ENCODE measurements around the gene BOK.
"Not testable (repeated sequence)": the region's sequence is repeated elsewhere in the genome, so short reads cannot be mapped to it uniquely, and the experiment has no call there.

BOK gene

DNA sequence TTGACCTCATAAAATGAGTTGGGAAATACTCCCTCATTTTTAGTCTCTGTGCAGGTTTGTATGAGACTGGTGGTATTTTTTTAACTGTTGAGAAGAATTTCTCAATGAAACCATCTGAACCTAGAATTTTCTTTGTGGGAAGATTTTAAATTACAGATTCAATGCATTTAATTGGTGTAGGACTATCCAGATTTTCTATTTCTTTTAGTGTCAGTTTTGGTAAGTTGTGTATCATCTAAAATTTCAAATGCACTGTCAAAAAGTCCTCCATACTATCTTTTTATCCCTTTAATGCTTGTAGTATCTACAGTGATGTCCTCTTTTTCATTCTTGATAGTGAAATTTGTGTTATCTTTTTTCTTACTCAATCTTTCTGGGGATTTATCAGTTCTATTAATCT is 1.8 kb upstream of the BOK start:
- no peak for DNase-seq (ENCODE audit: low read depth)

DNA sequence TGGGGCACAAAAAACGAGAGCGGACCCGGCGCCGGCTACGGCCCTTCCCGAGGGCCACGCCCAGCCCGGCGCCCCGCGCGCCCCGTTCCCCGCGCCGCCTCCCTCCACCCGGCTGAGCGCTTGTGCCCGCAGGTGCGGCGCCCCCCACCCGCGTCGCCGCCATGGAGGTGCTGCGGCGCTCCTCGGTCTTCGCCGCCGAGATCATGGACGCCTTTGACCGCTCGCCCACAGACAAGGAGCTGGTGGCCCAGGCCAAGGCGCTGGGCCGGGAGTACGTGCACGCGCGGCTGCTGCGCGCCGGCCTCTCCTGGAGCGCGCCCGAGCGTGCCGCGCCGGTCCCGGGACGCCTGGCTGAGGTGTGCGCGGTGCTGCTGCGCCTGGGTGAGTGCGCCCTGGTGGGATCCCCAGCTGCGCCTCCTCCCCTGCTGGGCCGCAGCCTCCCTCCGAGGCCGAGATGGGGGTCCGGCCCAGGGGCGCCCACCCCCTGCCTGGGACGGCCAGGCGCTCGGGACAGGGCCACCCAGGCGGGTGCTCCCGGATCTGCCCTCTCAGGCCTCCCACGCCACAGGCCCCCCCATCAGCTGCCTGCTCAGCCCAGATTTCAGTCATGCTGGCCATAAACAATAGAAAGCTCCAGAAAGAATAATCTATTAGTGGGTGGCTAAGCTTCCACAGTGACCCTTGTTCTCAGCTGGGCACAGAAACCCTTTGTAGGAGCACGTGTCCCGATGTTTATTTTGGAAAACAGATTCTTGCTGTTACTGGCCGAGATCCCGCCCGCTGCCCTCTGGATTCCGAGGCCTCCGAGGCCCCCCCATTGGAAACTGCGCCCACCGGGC is 997 bp downstream of the BOK start:
- no peak for DNase-seq (ENCODE audit: low read depth)

DNA sequence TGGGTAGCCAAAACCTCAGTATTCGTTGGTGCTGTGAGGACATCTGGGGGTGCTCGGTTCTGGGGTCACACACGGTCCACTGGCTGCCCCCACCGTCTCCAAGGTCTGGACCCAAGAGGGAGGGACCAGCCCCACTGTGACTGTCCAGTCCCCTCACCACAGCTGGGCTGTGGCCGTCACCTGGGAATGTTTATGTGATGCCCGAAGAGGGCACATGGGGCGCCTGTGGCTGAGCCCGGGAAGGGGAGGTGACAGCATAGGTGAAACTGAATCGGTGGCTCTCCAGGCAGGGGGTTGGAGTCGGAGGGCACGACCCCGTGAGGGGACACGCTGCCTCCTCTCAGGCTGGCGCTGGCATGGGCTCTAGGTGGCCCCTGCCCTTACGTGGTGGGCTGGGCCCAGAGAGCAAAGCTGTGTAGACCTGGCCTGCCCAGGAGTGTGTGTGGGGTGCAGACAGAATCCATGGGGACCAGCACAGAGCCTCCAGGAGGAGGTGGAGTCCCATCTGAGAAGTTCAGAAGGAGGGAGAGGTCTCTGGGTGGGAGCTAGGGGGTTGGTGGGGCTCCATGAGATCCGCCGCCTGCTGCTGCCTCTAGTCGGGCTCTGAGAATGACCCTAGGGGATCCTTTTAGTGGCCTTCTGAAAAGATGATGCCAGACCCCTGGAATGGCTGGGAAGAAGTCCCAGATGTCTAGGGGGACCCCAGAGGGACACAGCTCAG is 1.8 kb downstream of the BOK start:
- DNase-seq (ENCODE audit: low read depth): no peak

DNA sequence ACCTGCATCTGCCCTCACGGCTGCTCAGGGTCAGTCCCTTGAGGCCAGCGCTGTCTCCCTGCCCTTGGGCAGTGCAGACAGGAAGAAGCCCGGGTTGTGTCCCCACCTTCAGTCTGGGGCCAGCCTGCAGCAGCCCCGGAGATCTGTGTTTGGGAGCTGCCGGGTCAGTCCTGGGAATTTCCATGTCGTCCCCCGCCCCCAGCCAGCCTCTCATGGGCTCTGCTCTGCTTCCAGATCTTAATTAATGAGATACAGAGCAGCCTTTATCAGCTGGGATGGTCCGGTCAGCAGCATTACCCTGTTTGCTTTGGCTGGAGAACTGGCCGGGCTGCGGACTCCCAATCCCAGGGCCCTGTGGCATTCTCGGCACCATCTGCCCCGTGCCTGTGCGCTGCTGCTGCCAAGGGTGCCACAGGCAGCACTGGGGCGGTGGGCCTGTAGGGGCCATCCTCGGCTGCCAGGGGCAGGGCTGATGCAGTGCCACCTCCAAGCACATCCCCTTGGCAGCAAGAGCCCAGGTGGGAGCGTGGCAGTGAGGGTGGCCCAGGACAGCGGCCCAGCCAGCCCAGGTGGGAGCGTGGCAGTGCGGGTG is 2.4 kb downstream of the BOK start:
- no peak for DNase-seq (ENCODE audit: low read depth)

DNA sequence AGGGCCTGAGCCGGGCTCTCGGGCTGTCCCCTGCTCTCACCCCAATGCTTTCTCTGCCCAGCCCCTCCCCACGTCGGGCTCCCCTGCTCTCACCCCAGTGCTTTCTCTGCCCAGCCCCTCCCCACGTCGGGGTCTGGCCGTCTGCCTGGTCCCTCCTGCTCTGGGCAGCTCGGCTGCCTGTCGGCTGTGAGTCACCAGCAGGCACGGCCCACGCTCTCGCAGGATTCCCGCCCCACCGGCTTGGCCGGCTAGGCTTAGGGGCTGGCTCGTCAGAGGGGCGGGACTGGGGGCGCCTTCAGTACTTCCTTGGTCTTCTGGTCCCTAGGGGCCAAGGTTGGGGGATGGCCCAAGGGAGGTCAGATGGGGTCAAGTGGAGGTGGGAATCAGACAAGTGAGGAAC is 3.3 kb downstream of the BOK start:
- no peak for DNase-seq (ENCODE audit: low read depth)

DNA sequence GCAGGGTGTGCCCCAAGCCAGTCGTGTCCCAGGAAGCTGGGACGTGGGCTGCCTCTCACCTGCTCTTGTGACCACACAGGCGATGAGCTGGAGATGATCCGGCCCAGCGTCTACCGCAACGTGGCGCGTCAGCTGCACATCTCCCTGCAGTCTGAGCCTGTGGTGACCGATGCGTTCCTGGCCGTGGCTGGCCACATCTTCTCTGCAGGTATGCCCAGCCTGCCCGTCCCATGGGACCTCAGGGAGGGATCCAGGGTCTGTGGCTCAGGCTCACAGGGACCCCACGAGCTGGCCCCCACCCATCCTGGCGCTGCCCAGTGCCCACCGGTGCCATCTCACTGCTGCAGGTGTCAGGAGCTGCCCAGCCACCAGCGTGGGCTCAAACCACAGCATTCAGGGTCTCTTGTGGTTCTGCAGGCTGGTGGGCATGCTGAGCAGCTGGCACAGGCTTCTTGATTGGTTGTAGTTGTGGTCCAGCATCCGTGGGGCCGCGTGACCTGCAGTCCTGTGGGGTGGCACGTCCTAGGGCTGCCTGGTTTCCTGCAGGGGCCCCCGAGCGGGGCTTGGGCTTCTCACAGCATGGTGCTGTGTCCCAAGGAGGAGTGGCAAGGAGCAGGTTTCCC is 3.8 kb downstream of the BOK start:
- no peak for DNase-seq (ENCODE audit: low read depth)

DNA sequence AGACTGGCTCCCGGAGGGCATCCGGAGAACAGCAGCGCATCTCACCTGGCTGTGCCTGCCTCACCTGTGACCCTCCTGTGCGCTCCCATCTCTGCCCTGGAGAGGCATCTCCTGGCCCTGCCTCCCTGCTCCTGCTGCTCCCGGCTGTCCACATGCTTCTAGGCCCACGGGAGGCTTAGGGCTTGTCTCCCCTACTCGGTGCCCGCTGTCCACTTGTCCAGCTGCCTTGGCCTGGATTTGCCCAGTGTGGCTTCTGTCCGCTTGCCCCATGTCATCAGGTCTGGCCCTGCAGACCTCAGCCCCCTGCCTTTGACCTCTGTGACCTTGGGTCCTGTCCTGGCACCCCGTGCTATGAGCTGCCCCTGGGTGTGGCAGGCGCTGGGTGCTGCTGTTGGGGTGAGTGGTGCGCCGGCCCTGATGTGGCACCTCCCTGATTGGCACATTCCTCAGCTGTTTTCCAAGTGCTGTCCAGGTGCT is 4.5 kb downstream of the BOK start:
- DNase-seq (ENCODE audit: low read depth): no peak

DNA sequence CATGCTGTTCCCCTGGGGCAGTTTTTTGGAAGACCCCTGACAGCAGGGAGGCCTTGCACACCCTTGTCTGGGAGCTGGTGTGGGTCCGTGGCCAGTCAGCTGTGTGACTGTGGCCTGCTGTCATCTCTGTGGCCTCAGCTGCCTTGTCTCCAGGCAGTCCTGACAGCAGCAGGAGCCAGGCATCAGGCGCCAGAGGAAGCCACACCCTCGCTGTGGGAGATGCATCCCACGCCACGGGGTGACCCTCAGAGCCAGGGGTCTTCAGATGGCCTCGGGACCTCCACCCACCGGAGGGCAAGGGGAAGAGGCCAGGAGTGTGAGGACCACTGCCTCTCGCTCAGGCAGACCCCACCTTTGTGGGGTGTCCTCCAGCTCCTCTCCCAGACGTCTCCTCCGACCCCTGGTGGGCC is 5.0 kb downstream of the BOK start:
- DNase-seq (ENCODE audit: low read depth): no peak

DNA sequence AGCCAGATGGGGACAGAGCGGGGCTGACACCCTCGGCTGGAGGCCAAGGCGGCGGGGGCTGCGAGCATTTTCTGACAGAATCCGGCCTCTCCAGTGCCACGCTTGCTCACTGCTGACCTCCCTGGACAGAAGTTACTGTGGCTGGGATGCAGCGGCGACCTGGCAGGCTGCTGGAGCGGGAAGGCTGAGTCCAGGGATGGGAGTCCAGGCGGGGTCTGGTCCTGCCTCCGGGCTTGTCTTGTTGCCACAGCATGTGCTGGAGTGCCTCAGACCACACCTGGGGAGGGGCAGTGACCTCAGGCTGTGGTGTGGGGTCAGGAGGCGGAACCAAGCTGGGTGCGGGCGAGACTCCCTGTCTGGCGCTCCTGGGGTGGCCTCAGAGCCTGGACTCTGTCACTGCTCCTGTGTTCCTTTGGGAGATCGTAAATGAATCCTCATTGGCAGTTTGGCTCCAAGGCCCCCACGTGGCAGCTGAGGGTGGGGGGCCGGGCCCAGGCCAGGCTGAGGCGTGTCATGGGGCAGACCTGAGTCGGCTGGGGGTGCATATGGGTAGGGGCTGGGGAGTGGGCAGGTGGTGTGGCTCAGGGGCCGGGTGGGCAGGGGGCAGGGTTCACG is 5.5 kb downstream of the BOK start:
- no peak for DNase-seq (ENCODE audit: low read depth)

DNA sequence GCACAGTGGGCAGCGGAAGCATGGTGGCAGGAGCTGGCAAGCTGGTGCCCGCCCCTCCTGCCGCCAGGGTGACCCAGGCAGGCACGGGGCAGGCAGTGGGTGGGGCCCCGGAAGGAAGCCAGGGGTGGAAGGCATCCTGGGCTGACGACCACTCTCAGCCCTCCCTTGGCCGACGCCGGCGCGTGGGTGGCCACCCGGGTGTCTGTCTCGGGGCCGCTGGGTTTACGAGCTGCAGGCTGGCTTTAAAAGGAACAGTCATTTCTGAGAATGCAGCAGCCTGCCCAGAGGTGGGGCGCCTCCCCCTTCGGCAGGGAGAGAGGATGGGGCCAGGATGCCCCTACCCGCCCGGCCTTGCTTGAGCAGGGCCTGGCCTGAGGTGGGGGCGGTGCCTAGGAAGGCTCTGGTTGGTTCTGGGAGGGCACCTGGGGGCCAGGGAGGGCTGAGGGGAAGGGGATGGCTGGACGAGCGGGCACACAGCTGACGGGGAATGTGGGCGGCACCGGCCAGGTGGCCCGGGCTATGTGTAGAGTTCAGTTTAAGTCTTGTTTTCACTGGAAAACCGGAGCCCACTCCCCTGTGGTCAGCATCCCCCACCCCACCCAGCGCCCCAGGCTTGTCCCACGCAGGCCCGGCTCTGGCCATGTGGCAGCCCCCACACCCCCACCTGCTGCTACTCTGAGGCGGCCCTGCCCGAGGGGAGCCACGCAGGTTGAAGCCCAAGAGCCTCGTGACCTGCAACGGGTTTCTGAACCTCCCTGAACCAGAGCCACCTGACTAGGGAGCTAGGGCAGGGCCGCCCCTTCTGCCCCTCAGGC is 6.3 kb downstream of the BOK start:
- DNase-seq (ENCODE audit: low read depth): no peak

DNA sequence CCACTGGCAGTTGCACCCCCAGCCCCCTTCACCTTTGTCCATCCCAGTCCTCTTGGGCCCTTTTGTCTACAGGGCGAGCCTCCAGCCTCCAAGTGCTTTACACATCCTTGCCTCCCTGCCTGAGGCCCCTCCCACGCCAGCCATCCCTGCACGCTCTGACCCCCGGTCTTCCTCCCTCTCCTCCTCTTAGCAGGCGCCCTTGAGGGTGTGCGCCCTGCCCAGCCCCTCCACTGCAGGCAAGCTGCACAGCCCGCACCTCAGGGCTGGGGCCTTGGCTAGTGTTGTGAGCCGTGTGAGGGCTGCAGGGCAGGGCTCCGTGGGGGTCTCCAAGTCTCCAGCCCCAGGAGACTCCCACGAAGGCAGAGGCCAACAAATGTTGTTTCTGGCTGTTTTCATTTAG is 6.9 kb downstream of the BOK start:
- DNase-seq (ENCODE audit: low read depth): no peak

DNA sequence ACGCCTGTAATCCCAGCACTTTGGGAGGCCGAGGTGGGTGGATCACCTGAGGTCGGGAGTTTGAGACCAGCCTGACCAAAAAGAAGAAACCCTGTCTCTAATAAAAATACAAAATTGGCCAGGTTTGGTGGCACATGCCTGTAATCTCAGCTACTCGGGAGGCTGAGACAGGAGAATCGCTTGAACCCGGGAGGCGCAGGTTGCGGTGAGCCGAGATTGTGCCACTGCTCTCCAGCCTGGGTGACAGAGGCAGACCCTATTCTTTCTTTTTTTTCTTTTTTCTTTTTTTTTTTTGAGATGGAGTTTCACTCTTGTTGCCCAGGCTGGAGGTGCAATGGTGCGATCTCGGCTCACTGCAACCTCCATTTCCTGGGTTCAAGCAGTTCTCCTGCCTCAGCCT is 7.5 kb downstream of the BOK start:
- DNase-seq (ENCODE audit: low read depth): not testable (repeated sequence)

DNA sequence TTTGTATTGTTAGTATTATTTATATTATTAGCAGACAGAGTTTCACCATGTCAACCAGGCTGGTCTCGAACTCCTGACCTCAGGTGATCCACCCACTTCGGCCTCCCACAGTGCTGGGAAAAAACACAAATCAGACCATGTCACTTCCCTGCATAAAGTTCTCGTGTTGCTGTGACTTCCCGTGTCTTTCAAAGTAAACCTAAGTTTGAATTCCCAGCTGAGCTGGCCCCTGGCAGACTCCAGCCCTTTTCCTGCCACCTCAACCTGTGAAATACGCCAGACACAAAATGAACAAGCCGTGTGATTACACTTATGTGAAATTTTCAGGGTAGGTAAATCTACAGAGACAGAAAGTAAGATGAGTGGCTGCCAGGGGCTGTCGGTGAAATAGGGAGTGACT is 7.9 kb downstream of the BOK start:
- no peak for DNase-seq (ENCODE audit: low read depth)

DNA sequence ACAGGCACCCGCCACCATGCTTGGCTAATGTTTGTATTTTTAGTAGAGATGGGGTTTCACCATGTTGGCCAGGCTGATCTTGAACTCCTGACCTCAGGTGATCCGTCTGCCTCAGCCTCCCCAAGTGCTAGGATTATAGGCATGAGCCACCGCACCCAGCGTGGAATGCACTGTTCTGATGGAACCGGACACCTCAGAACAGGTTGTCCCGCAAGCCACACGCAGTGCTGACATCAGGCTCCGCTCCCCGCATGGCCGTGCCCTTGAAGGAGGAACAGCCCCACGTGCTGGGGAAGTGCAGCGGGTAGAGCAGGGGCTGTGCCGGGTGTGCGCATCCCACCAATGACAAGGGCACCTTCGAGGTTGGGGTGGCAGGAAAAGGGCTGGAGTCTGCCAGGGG is 8.7 kb downstream of the BOK start:
- not testable (repeated sequence) for DNase-seq (ENCODE audit: low read depth)

DNA sequence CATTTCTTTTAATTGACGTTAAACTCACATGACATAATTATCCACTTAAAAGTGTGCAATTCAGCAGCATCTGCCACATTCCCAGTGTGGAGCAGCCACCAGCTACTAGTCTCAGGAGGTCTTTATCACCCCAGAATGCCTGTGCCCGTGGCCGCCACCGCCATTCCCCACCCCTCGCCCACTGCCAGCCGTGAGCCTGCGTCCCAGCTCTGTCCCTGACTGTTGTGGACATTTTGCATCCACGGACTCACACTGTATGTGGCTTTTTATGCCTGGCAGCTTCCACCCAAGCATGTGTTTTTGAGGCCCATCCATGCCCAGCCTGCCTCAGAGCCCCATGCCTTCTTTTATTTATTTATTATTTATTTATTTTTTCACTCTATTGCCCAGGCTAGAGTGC is 9.2 kb downstream of the BOK start:
- no peak for DNase-seq (ENCODE audit: low read depth)

DNA sequence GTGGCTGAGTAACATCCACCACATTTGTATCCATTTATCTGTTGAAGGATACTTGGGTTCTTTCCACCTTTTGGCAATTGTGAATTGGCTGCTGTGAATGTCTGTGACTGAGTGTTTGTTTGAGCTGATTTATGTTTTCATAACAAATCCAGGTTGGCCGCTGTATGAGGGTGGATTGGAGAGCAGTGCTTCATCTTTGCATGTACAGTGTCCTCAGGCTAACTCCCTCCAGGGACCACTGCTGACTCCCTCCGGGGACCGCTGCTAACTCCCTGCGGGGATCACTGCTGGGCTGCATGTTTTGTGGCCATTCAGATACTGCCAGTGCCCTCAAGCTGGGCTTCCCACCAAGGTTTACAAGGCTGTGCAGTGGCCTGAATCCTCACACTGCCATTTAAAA is 10.2 kb downstream of the BOK start:
- no peak for DNase-seq (ENCODE audit: low read depth)

DNA sequence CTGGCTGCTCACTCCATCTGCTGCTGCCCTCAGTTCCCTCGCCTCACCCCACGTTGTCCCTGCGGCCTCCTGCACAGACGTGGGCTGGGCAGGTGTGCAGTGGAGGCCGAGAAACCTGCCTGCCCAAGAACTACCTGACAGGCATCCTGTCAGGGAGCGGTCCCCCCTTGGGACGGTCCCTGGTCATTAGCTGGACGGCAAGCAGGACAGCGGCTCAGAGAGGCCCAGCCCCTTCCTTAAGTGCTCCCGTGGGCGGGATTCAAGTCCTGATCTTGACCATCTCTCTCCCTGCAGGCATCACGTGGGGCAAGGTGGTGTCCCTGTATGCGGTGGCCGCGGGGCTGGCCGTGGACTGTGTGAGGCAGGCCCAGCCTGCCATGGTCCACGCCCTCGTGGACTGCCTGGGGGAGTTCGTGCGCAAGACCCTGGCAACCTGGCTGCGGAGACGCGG is 11.3 kb downstream of the BOK start:
- DNase-seq (ENCODE audit: low read depth): no peak

DNA sequence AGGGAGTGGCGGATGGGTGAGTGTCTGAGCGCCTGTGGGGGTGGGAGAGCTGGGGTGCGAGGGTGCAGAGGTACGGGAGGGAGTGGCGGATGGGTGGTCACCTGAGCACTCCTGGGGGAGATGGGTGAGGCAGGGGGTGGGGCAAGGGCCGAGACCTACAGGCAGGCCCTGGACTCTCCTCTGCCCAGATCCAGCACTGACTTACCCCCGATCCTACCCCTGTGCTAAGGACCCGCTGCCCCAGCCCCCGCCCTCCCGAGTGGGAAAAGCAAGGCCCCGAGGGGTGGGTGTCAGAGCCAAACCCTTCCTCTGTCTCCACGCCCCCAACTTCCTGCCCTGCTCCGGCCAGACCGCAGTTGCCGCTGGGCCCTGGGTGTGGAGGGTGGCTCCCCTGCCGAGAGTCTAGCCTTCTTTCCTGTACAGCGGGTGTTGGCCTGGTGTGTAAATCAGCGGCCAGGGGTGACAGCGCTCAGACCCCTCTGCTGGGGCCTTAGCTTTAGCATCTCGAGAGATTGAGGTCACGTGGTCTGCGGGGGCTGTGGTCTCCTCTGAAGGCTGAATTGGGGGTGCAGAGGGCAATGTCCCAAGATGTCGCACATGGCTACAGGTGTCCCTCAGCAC is 12.5 kb downstream of the BOK start:
- DNase-seq (ENCODE audit: low read depth): no peak

DNA sequence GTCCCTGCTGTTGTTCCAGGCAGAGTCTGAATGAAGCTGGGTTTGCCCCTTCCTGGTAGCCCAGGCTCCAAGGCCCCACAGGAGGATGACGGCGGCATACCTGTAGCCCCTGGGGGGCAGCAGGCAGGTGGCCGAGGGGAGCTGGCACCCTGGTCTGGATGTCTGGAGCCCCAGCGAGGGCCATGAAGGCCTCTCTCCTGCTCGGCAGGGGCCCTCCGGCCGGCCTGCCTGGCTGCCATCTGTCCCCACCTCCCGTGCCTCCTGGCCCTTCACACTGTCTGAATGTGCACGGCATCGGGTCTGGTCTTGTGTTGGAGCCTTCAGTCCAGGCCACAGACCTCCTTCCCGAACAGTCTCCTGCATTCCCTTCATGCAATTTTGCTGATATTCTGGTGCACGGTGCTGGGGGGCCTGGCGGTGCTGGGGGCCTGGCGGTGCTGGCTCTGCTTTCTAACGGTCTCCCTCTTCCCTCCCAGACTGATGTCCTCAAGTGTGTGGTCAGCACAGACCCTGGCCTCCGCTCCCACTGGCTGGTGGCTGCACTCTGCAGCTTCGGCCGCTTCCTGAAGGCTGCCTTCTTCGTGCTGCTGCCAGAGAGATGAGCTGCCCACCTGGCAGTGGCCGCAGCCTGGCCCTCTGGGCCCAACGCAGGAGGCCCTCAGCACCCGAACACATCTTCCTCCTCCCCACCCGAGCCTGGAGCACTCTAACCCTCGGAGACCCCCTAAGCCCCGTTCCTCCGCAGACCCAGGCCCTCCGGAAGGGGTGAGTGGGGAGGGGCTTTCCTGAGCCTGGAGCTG is 13.5 kb downstream of the BOK start:
- no peak for DNase-seq (ENCODE audit: low read depth)

Data from stimulated activated CD8-positive, alpha-beta memory T cell treated with anti-CD3 and anti-CD28 coated beads, Interleukin-15, amount 100 ng/mL, for 24 hours (primary cell).